ENCODE data around the gene RECQL5.

Gene RECQL5

DNA sequence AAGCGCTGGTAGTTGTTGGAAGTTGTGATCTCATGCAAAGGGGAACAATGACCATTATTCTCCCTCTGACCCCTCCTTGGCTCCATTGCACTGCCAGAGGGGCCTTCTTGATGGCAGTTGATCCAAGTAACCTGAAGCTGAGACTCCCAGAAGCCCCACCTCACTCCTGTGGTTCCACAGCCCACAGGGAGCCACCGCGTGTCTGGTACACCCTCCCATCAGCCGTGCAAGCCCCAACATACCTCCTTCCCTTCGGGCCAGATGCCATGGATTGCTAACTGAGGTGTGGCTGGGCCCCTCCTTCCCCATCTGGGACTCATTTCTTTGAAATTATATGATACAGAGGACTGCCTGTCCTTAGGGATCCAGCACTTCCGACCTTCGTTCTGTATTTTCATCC, 18.0 kb upstream of the RECQL5 start:
- POLR2A ChIA-PET, result interaction anchor here (1.2 kb wide), 1 partner anchor 95 kb away, joined by 3 read pairs; a partner anchor contains a TSS
- CTCF ChIA-PET, result interaction anchor here (1.8 kb wide), 1 partner anchor 63 kb away, joined by 8 read pairs; no protein-coding TSS in a partner anchor

DNA sequence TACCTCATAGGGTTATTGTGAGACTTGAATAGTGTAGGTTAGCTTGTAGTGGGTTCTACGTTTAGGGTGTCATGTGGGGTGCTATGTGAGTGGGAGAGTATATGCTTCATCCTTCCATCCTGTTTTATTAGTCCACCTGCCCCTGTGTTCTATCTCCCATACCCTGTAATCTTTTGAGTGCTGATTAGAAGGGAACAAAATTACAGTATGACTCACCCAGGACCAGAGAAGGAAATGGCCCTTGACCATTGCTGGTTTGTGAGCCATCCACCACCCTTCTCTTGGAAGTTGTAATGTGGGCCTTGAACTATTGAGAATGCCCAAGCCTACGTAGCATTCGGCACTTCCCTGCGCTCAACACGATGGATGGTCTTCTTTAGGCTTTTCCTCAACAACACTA, 17.3 kb upstream of the RECQL5 start:
- ChIA-PET CTCF (interaction anchor here (0.6 to 1.8 kb wide), 4 partner anchors 9 to 65 kb away, joined by 3 to 8 read pairs (median 4); no protein-coding TSS in a partner anchor), POLR2A (no interaction called here)
- no peak for DNase-seq (ENCODE audit: extremely low spot score)
- TF ChIP-seq FOXK2 (IDR thresholded peaks at IDR 0.05) (no peak), LEF1 (IDR thresholded peaks at IDR 0.05; ENCODE audit: borderline replicate concordance) (no peak), BHLHE40 (IDR thresholded peaks at IDR 0.05; ENCODE audit: borderline replicate concordance) (no peak), NFRKB (IDR thresholded peaks at IDR 0.05) (no peak), FOXA1 (IDR thresholded peaks at IDR 0.05) (no peak), SUZ12 (IDR thresholded peaks at IDR 0.05) (no peak), ARNT (IDR thresholded peaks at IDR 0.05) (no peak), L3MBTL2 (conservative IDR thresholded peaks at IDR 0.05) (no peak), TARDBP (IDR thresholded peaks at IDR 0.05) (no peak), FOXM1 (IDR thresholded peaks at IDR 0.05; ENCODE audit: borderline replicate concordance) (no peak), HDGF (IDR thresholded peaks at IDR 0.05; ENCODE audit: borderline replicate concordance) (no peak), SP1 (IDR thresholded peaks at IDR 0.05) (no peak)
- TF ChIP-seq, protein P1, sequence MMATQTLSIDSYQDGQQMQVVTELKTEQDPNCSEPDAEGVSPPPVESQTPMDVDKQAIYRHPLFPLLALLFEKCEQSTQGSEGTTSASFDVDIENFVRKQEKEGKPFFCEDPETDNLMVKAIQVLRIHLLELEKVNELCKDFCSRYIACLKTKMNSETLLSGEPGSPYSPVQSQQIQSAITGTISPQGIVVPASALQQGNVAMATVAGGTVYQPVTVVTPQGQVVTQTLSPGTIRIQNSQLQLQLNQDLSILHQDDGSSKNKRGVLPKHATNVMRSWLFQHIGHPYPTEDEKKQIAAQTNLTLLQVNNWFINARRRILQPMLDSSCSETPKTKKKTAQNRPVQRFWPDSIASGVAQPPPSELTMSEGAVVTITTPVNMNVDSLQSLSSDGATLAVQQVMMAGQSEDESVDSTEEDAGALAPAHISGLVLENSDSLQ (IDR thresholded peaks at IDR 0.05), result no peak

More for the DNA sequence above, 18.0 kb upstream of the RECQL5 start:
- DNase-seq (ENCODE audit: extremely low spot score), result no peak
- TF ChIP-seq, protein P1 (IDR thresholded peaks at IDR 0.05), result no peak
- TF ChIP-seq LEF1 (IDR thresholded peaks at IDR 0.05; ENCODE audit: borderline replicate concordance) (no peak), BHLHE40 (IDR thresholded peaks at IDR 0.05; ENCODE audit: borderline replicate concordance) (no peak), FOXM1 (IDR thresholded peaks at IDR 0.05; ENCODE audit: borderline replicate concordance) (no peak), SUZ12 (IDR thresholded peaks at IDR 0.05) (no peak)

DNA sequence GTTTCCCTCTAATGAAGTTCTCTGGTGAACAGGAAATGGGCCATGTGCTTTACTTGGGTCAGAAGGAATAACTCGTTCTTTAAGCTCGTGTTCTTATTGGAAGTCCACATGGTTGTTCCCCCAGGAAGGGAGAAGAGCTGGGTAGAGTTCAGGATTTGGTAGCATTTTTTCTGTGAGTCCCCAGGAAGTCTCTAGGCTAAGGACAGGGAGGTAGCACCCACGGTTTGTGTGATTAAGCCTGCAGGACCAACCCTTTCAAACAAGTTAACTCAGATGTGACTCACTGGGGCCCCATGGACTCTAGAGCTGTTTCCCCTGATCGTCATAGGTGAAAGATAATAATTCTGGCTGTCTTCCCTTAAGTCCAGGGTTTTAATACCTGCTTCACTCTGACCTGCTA, 16.6 kb upstream of the RECQL5 start:
- ChIA-PET POLR2A (no interaction called here), CTCF (interaction anchor here (0.6 to 1.4 kb wide), 3 partner anchors 9 to 66 kb away, joined by 3 to 5 read pairs (median 3); no protein-coding TSS in a partner anchor)
- DNase-seq (ENCODE audit: extremely low spot score), result no peak
- TF ChIP-seq L3MBTL2 (conservative IDR thresholded peaks at IDR 0.05) (no peak), ELF4 (IDR thresholded peaks at IDR 0.05) (no peak), FOXA1 (IDR thresholded peaks at IDR 0.05) (no peak), SP1 (IDR thresholded peaks at IDR 0.05) (no peak), NFRKB (IDR thresholded peaks at IDR 0.05) (no peak), HDGF (IDR thresholded peaks at IDR 0.05; ENCODE audit: borderline replicate concordance) (no peak)

DNA sequence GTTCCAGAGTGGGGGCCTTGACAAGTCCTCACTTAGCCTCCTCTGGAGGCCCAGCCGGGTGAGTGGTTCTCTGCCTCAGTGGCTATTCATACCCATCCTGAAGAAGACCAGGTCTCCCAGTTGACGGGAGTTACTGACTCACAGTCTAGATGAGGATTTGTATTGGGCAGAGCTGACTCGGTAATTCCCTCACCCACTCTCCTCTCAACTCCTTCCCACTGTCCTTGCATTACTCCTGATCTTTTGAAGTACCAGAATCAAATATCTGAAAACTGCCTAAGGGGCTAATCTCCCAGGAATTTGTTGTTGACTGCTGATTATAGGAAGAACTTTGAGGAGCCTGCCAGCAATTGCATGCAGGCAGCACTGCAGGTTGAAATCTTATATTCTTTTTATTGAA, 14.3 kb upstream of the RECQL5 start:
- CTCF ChIA-PET, result interaction anchor here (0.8 kb wide), 1 partner anchor 163 kb away, joined by 4 read pairs; no protein-coding TSS in a partner anchor
- no peak for TF ChIP-seq ZNF384 (IDR thresholded peaks at IDR 0.05)
- TF ChIP-seq LEF1 (IDR thresholded peaks at IDR 0.05; ENCODE audit: borderline replicate concordance), result no peak
- no peak for TF ChIP-seq HDGF (IDR thresholded peaks at IDR 0.05; ENCODE audit: borderline replicate concordance)
- no peak for TF ChIP-seq SUZ12 (IDR thresholded peaks at IDR 0.05)
- no peak for TF ChIP-seq CTBP1 (IDR thresholded peaks at IDR 0.05; ENCODE audit: borderline replicate concordance)
- TF ChIP-seq BHLHE40 (IDR thresholded peaks at IDR 0.05; ENCODE audit: borderline replicate concordance), result no peak
- TF ChIP-seq ELF4 (IDR thresholded peaks at IDR 0.05), result no peak
- TF ChIP-seq TARDBP (IDR thresholded peaks at IDR 0.05), result no peak
- TF ChIP-seq FOXM1 (IDR thresholded peaks at IDR 0.05; ENCODE audit: borderline replicate concordance), result no peak
- TF ChIP-seq, protein P1 (IDR thresholded peaks at IDR 0.05), result no peak
- TF ChIP-seq L3MBTL2 (conservative IDR thresholded peaks at IDR 0.05), result no peak
- TF ChIP-seq ARNT (IDR thresholded peaks at IDR 0.05), result no peak
- no peak for TF ChIP-seq SP1 (IDR thresholded peaks at IDR 0.05)
- TF ChIP-seq FOXA1 (IDR thresholded peaks at IDR 0.05), result no peak
- TF ChIP-seq FOXK2 (IDR thresholded peaks at IDR 0.05), result no peak
- no peak for TF ChIP-seq NFRKB (IDR thresholded peaks at IDR 0.05)
- POLR2A ChIA-PET, result no interaction called here
- DNase-seq (ENCODE audit: extremely low spot score), result no peak

DNA sequence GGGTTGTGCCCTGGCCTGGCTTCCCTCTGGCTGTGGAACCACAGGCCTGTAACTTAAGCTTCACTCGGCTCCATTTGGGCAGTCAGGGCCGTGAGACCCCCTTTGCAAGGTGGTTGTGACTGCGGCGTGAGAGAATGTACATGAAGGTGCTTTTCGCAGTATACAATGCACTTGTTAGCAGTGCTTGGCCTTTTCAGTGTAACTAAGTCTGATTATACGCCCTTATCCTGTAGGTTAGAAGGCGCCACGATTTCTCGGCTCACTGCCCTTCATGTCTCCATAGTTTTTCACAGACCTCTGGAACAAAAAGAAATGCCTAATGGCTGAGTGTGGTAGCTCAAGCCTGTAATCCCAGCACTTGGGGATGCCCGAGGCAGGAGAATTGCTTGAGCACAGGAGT, 13.5 kb upstream of the RECQL5 start:
- CTCF ChIA-PET, result interaction anchor here (1.0 to 1.7 kb wide), 2 partner anchors 24 to 68 kb away, joined by 6 to 8 read pairs; no protein-coding TSS in a partner anchor
- no peak for DNase-seq (ENCODE audit: extremely low spot score)
- POLR2A ChIA-PET, result no interaction called here
- no peak for TF ChIP-seq SUZ12 (IDR thresholded peaks at IDR 0.05)
- TF ChIP-seq FOXA1 (IDR thresholded peaks at IDR 0.05), result no peak
- TF ChIP-seq SP1 (IDR thresholded peaks at IDR 0.05), result no peak
- no peak for TF ChIP-seq NFRKB (IDR thresholded peaks at IDR 0.05)
- TF ChIP-seq, protein P1 (IDR thresholded peaks at IDR 0.05), result no peak
- TF ChIP-seq ZNF384 (IDR thresholded peaks at IDR 0.05), result no peak
- no peak for TF ChIP-seq L3MBTL2 (conservative IDR thresholded peaks at IDR 0.05)
- TF ChIP-seq LEF1 (IDR thresholded peaks at IDR 0.05; ENCODE audit: borderline replicate concordance), result no peak
- TF ChIP-seq CTBP1 (IDR thresholded peaks at IDR 0.05; ENCODE audit: borderline replicate concordance), result no peak
- no peak for TF ChIP-seq HDGF (IDR thresholded peaks at IDR 0.05; ENCODE audit: borderline replicate concordance)
- no peak for TF ChIP-seq FOXK2 (IDR thresholded peaks at IDR 0.05)
- TF ChIP-seq TARDBP (IDR thresholded peaks at IDR 0.05), result no peak
- TF ChIP-seq ARNT (IDR thresholded peaks at IDR 0.05), result no peak
- TF ChIP-seq BHLHE40 (IDR thresholded peaks at IDR 0.05; ENCODE audit: borderline replicate concordance), result no peak
- TF ChIP-seq FOXM1 (IDR thresholded peaks at IDR 0.05; ENCODE audit: borderline replicate concordance), result no peak
- no peak for TF ChIP-seq ELF4 (IDR thresholded peaks at IDR 0.05)

All from HEK293T (cell line).